Neuronal stem cell (in vitro differentiated cells): ENCODE results near the gene CCDC80.

Source experiments
- DNase-seq: peaks from one replicate; pipeline ENCODE4 v3.0.0-alpha.2; 2013; ENCODE audit warnings: low spot score
- H2AFZ ChIP-seq: one replicate; pipeline ENCODE4 v1.6.1; 2013; ENCODE audit warnings: mild to moderate bottlenecking, low read length, inconsistent platforms
- H2AK5ac ChIP-seq: 2 replicates; pipeline ENCODE4 v1.6.1; 2013; ENCODE audit warnings: low read depth, mild to moderate bottlenecking, inconsistent platforms, low read length, moderate library complexity, mixed read lengths
- H2BK120ac ChIP-seq: 2 replicates; pipeline ENCODE4 v1.6.1; 2013; ENCODE audit warnings: low read depth, mild to moderate bottlenecking, inconsistent platforms, low read length, moderate library complexity, mixed read lengths
- H2BK12ac ChIP-seq: one replicate; pipeline ENCODE4 v1.6.1; 2013; ENCODE audit warnings: low read length, inconsistent platforms
- H2BK15ac ChIP-seq: 2 replicates; pipeline ENCODE4 v1.6.1; 2013; ENCODE audit warnings: mild to moderate bottlenecking, low read length, inconsistent platforms, mixed read lengths
- H2BK5ac ChIP-seq: one replicate; pipeline ENCODE4 v1.6.1; 2013; ENCODE audit warnings: inconsistent platforms, mild to moderate bottlenecking, low read length, moderate library complexity
- H3K14ac ChIP-seq: one replicate; pipeline ENCODE4 v1.6.1; 2013; ENCODE audit warnings: low read length, inconsistent platforms
- H3K18ac ChIP-seq: 2 replicates; pipeline ENCODE4 v1.6.1; 2013; ENCODE audit warnings: low read length, inconsistent platforms
- H3K23ac ChIP-seq: 2 replicates; pipeline ENCODE4 v1.6.1; 2013; ENCODE audit warnings: low read depth, mild to moderate bottlenecking, mixed read lengths, low read length, inconsistent platforms; ENCODE audit not compliant: poor library complexity
- H3K27ac ChIP-seq: replicated peaks from 3 replicates; pipeline ENCODE4 v1.5.1; 2013; ENCODE audit warnings: low read length, inconsistent platforms
- H3K27me3 ChIP-seq, 3 experiments: 2 replicates each; pipeline ENCODE4 v1.6.1; 2013; ENCODE audit warnings: low read length in 3 of 3, mild to moderate bottlenecking in 2 of 3, inconsistent platforms in 1 of 3, low read depth in 1 of 3, mixed read lengths in 1 of 3, moderate library complexity in 1 of 3; ENCODE audit not compliant: control insufficient read depth in 3 of 3, insufficient read depth in 3 of 3
- H3K36me3 ChIP-seq, 2 donors: replicated peaks in 1 of 2; 2 replicates each; pipeline ENCODE4 v1.6.1; 2013; ENCODE audit warnings: low read length in 2 of 2; ENCODE audit not compliant: control insufficient read depth in 2 of 2, insufficient read depth in 2 of 2
- H3K4ac ChIP-seq: 2 replicates; pipeline ENCODE4 v1.6.1; 2013; ENCODE audit warnings: inconsistent platforms, mild to moderate bottlenecking, low read length, moderate library complexity
- H3K4me1 ChIP-seq, 2 donors: 1 replicate in 1 of 2; 2 replicates in 1 of 2; pipeline ENCODE4 v1.6.1; 2013; ENCODE audit warnings: low read length in 2 of 2, low read depth in 1 of 2; ENCODE audit not compliant: control insufficient read depth in 2 of 2, insufficient read depth in 1 of 2
- H3K4me2 ChIP-seq: one replicate; pipeline ENCODE4 v1.6.1; 2013; ENCODE audit warnings: mild to moderate bottlenecking, low read length, inconsistent platforms; ENCODE audit not compliant: insufficient read depth, poor library complexity, severe bottlenecking
- H3K4me3 ChIP-seq, 2 donors: 2 replicates each; pipeline ENCODE4 v1.5.1; 2013; ENCODE audit warnings: low read length in 2 of 2, mild to moderate bottlenecking in 2 of 2, inconsistent platforms in 1 of 2, moderate library complexity in 1 of 2
- H3K79me1 ChIP-seq: one replicate; pipeline ENCODE4 v1.6.1; 2013; ENCODE audit warnings: low read depth, mild to moderate bottlenecking, inconsistent platforms, low read length, moderate library complexity
- H3K9ac ChIP-seq: one replicate; pipeline ENCODE4 v1.6.1; 2013; ENCODE audit warnings: mild to moderate bottlenecking, low read depth, low read length, inconsistent platforms; ENCODE audit not compliant: poor library complexity
- H3K9me3 ChIP-seq, 2 donors: replicated peaks in 1 of 2; 2 replicates each; pipeline versions ENCODE3 to v1.6.1; 2013; ENCODE audit warnings: low read length in 2 of 2, mild to moderate bottlenecking in 2 of 2, inconsistent platforms in 1 of 2, low read depth in 1 of 2, mixed read lengths in 1 of 2, moderate library complexity in 1 of 2; ENCODE audit not compliant: control insufficient read depth in 2 of 2, insufficient read depth in 1 of 2
- H4K8ac ChIP-seq: one replicate; pipeline ENCODE4 v1.6.1; 2013; ENCODE audit warnings: low read depth, mild to moderate bottlenecking, inconsistent platforms, low read length, moderate library complexity
- H4K91ac ChIP-seq: one replicate; pipeline ENCODE4 v1.6.1; 2013; ENCODE audit warnings: low read length, low read depth, mild to moderate bottlenecking, inconsistent platforms; ENCODE audit not compliant: poor library complexity
- WGBS, 2 donors: extraction: QIAGEN DNeasy Blood & Tissue Kit; methylation state at CpG; one replicate each; pipeline ENCODE4 v1.1.7; 2013; ENCODE audit warnings: missing lambda C conversion rate in 2 of 2, mixed read lengths in 1 of 2; ENCODE audit not compliant: insufficient read length in 2 of 2, insufficient replicate concordance in 1 of 2; ENCODE audit errors: extremely low coverage in 2 of 2; 5-methylcytosine and 5-hydroxymethylcytosine counted together

Gene CCDC80

GRCh38 chr3:112643621-112644240, 2.8 kb upstream of the CCDC80 start:
- H3K4me1 ChIP-seq, result peaks cover 16 to 22% of the 10 kb centered on the region in 2 donors
- no peak overlapping the region for H3K4me2 ChIP-seq
- H2AFZ ChIP-seq, result peak overlapping the region; percentile 81
- no peak overlapping the region for H3K4me3 ChIP-seq
- no peak overlapping the region for H2BK5ac ChIP-seq
- no CpG with 5 or more reads among the region's 3 CpGs for WGBS, 2 donors
- H3K36me3 ChIP-seq, result peaks cover 0 to 7% of the 10 kb centered on the region in 2 donors
- H4K91ac ChIP-seq, result no peak overlapping the region
- H3K9me3 ChIP-seq, result peaks cover 0 to 8% of the 10 kb centered on the region in 2 donors
- no peak overlapping the region for H3K18ac ChIP-seq
- no peak overlapping the region for H2BK120ac ChIP-seq
- H4K8ac ChIP-seq, result no peak overlapping the region
- H2BK15ac ChIP-seq, result no peak overlapping the region
- no peak overlapping the region for H2AK5ac ChIP-seq
- DNase-seq, result no peak
- H3K79me1 ChIP-seq, result no peaks in the 10 kb centered on the region
- H3K27ac ChIP-seq, result no peak overlapping the region
- H3K27me3 ChIP-seq, result no peaks in the 10 kb centered on the region
- H3K9ac ChIP-seq, result no peak overlapping the region
- no peak overlapping the region for H3K23ac ChIP-seq
- H2BK12ac ChIP-seq, result no peak overlapping the region
- H3K14ac ChIP-seq, result no peak overlapping the region
- H3K4ac ChIP-seq, result no peak overlapping the region

- Histone ChIP-seq H3K23ac (no peak overlapping the region), H3K9ac (no peak overlapping the region), H3K36me3 (peaks cover 0 to 13% of the 10 kb centered on the region in 2 donors), H2BK120ac (no peak overlapping the region), H3K9me3 (peaks cover 0 to 15% of the 10 kb centered on the region in 2 donors), H4K91ac (no peak overlapping the region), H3K27ac (no peak overlapping the region), H2BK5ac (no peak overlapping the region), H3K27me3 (no peaks in the 10 kb centered on the region), H2AK5ac (no peak overlapping the region), H2BK15ac (no peak overlapping the region), H3K4me1 (peaks cover 16 to 22% of the 10 kb centered on the region in 2 donors), H3K18ac (no peak overlapping the region), H2BK12ac (no peak overlapping the region), H3K4ac (no peak overlapping the region), H3K14ac (no peak overlapping the region), H4K8ac (no peak overlapping the region), H2AFZ (peak overlapping the region; percentile 81), H3K4me2 (no peak overlapping the region), H3K4me3 (no peak overlapping the region), H3K79me1 (no peaks in the 10 kb centered on the region)
- WGBS, 2 donors, result no CpG with 5 or more reads among the region's 10 CpGs
- DNase-seq, result peak; percentile 83
Measured at GRCh38 chr3:112642912-112643506, 2.1 kb upstream of the CCDC80 start.

- Histone ChIP-seq H3K9me3 (peaks cover 0 to 35% of the 10 kb centered on the region in 2 donors), H3K79me1 (no peaks in the 10 kb centered on the region), H3K23ac (no peak overlapping the region), H3K9ac (no peak overlapping the region), H3K4me3 (peak overlapping the region in 1 of 2 donors; percentile 46), H3K18ac (peak overlapping the region; percentile 16), H3K27ac (peak overlapping the region; percentile 63), H3K36me3 (peaks cover 0 to 13% of the 10 kb centered on the region in 2 donors), H3K4me2 (peak overlapping the region; percentile 31), H3K27me3 (no peaks in the 10 kb centered on the region), H2AFZ (peak overlapping the region; percentile 83), H4K91ac (no peak overlapping the region), H2BK12ac (no peak overlapping the region), H3K4ac (no peak overlapping the region), H3K4me1 (peaks cover 9 to 13% of the 10 kb centered on the region in 2 donors), H2AK5ac (no peak overlapping the region), H2BK15ac (no peak overlapping the region), H2BK5ac (no peak overlapping the region), H4K8ac (no peak overlapping the region), H3K14ac (no peak overlapping the region), H2BK120ac (no peak overlapping the region)
- no CpG with 5 or more reads among the region's 10 CpGs for WGBS, 2 donors
- DNase-seq, result no peak
Measured at GRCh38 chr3:112640276-112640929, 540 bp downstream of the CCDC80 start.
